IPS-18a (cell line): ENCODE measurements around the gene CDCA4.
"Not testable (repeated sequence)": the region's sequence is repeated elsewhere in the genome, so short reads cannot be mapped to it uniquely, and the experiment has no call there.

ENCODE experiments used
- H3K27ac ChIP-seq: one replicate; pipeline ENCODE4 v1.5.1; 2013; ENCODE audit warnings: low read length
- H3K27me3 ChIP-seq: one replicate; pipeline ENCODE4 v1.6.1; 2013; ENCODE audit warnings: mild to moderate bottlenecking, low read length; ENCODE audit not compliant: control insufficient read depth, insufficient read depth
- H3K36me3 ChIP-seq: one replicate; pipeline ENCODE4 v1.6.1; 2013; ENCODE audit warnings: low read depth, low read length; ENCODE audit not compliant: control insufficient read depth
- H3K4me1 ChIP-seq: one replicate; pipeline ENCODE4 v1.6.1; 2013; ENCODE audit warnings: low read depth, low read length; ENCODE audit not compliant: control insufficient read depth
- H3K4me3 ChIP-seq: one replicate; pipeline ENCODE4 v1.5.1; 2013; ENCODE audit warnings: low read length
- H3K9ac ChIP-seq: one replicate; pipeline ENCODE4 v1.6.1; 2013; ENCODE audit warnings: mild to moderate bottlenecking, low read length, moderate library complexity
- H3K9me3 ChIP-seq: one replicate; pipeline ENCODE4 v1.6.1; 2013; ENCODE audit warnings: low read depth, low read length; ENCODE audit not compliant: control insufficient read depth

CDCA4 gene

DNA sequence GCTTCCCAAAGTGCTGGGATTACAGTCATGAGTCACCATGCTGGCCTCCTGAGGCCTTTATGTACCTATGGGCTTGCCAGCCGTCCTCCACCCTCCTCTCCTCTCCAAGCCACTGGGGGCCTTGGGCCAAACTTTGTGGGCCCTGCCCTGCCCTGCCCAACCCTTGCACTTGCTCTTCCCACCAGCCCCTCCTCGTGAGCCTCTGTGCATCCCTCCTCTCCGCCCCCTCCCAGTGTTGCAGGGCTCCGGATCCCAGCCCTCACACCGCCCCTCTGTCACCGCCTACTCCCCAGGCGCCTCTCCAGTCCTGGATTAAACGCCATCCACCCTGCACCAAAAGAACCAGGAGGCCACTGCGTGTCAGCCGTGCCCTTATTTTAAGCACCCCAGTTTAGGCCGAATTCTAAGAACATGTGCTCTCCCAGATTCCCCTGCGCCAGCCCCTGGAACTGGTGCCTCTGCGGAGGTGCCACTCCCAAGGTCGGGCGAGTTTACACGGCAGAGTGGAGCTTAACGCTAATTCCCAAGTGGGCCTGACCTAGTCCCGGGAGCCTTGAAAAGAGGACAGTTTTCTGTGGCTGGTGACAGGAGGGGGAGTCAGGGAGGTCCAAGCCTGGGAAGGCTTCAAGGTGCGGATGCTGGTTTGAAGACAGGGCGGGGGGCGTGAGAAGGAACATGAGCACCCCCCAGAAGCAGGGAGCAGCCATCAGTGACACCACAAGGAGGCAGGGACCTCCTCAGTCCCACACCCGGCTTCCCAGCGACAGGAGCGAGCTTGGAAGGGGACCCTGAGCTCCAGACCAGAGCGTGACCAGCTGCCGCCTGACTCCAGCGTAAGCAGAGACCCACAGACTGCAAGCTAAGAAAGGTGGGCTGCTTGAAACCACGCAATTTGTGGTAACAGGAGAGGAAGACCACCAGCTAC, 21.2 kb upstream of the CDCA4 start:
- Histone ChIP-seq H3K4me3 (no peak overlapping the region), H3K27me3 (peaks cover 12% of the 10 kb centered on the region), H3K27ac (no peak overlapping the region), H3K9ac (no peak overlapping the region), H3K4me1 (no peaks in the 10 kb centered on the region), H3K9me3 (no peaks in the 10 kb centered on the region), H3K36me3 (no peaks in the 10 kb centered on the region)

DNA sequence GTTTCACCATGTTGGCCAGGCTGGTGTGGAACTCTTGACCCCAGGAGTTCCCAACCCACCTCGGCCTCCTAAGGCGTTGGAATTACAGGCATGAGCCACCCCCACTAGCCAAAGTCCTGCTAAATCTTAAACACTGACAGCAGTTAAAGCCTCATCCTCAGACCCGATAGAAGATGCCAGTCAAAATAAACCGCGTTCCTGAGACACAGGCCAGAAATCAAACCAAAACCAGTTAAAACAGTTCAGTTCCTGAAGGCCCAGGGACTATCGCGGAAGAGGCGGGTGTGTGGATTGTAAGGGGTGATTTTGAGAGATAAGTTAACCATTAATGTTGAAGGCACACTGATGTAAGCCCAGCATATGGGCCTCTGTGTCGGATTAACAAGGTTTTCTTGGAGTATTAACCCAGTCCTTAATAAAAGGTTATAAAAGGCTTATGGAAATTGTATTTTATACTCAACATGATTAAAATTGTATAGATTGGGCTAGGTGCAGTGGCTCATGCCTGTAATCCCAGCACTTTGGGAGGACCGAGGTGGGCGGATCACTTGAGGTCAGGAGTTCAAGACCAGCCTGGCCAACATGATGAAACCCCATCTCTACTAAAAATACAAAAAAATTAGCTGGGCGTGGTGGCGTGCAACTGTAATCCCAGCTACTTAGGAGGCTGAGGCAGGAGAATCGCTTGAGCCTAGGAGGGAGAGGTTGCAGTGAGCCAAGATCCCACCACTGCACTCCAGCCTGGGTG, 18.7 kb upstream of the CDCA4 start:
- H3K9ac ChIP-seq, result no peak overlapping the region
- H3K4me1 ChIP-seq, result no peaks in the 10 kb centered on the region
- no peaks in the 10 kb centered on the region for H3K9me3 ChIP-seq
- H3K4me3 ChIP-seq, result no peak overlapping the region
- H3K36me3 ChIP-seq, result no peaks in the 10 kb centered on the region
- H3K27ac ChIP-seq, result no peak overlapping the region
- H3K27me3 ChIP-seq, result peaks cover 10% of the 10 kb centered on the region

DNA sequence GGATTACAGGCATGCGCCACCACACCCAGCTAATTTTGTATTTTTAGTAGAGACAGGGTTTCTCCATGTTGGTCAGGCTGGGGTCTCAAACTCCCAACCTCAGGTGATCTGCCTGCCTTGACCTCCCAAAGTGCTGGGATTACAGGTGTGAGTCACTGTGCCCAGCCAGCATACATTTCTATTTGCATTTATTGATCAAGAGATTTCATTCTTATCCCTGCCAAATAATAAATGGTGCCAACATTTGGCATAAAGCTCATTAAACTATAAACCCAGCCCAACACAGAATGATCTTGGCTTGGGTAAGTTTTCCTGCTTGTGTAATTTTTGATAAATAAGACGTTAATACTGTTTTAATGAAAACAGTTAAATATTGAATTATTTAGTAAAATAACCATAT, 14.7 kb upstream of the CDCA4 start:
- H3K9ac ChIP-seq, H3K9me3 ChIP-seq, H3K4me3 ChIP-seq, H3K4me1 ChIP-seq, H3K36me3 ChIP-seq, H3K27ac ChIP-seq: not testable (repeated sequence)
- peaks cover 33% of the 10 kb centered on the region for H3K27me3 ChIP-seq

- H3K9me3 ChIP-seq, result no peaks in the 10 kb centered on the region
- H3K4me1 ChIP-seq, result no peaks in the 10 kb centered on the region
- peaks cover 34% of the 10 kb centered on the region for H3K27me3 ChIP-seq
- no peaks in the 10 kb centered on the region for H3K36me3 ChIP-seq
- H3K27ac ChIP-seq, result no peak overlapping the region
- no peak overlapping the region for H3K9ac ChIP-seq
- no peak overlapping the region for H3K4me3 ChIP-seq
Measured at GRCh38 chr14:105034315-105035039, 13.6 kb upstream of the CDCA4 start.

DNA sequence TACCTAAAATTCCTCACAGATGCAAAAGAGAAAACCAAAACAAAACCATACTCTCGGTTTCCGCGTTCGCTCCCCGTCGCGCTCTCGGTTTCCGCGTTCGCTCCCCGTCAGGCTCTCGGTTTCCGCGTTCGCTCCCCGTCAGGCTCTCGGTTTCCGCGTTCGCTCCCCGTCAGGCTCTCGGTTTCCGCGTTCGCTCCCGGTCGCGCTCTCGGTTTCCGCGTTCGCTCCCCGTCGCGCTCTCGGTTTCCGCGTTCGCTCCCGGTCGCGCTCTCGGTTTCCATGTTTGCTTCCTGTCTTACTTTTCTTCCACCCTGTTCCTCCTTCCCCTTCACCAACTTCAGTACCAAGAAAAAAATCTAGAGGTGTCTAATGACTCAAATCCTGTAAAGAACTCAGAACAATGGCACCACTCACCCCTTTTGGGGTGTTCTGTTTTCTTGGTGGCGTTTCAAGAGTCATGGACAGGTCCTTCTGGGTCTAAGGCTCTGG, 12.6 kb upstream of the CDCA4 start:
- peak overlapping the region; percentile 51 for H3K4me3 ChIP-seq
- peaks cover 34% of the 10 kb centered on the region for H3K27me3 ChIP-seq
- not testable (repeated sequence) for H3K27ac ChIP-seq, H3K9me3 ChIP-seq, H3K4me1 ChIP-seq, H3K9ac ChIP-seq, H3K36me3 ChIP-seq

DNA sequence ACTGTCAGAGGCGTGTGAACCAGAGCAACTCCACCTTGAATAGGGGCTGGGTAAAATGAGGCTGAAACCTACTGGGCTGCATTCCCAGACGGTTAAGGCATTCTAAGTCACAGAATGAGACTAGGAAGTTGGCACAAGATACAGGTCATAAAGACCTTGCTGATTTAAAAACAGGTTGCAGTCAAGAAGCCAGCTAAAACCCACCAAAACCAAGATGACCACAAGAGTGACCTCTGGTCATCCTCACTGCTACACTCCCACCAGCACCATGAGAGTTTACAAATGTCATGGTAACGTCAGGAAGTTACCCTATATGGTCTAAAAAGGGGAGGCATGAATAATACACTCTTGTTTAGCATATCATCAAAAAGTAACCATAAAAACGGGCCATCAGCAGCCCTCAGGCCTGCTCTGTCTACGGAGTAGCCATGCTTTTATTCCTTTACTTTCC, 11.6 kb upstream of the CDCA4 start:
- H3K27ac ChIP-seq, H3K4me1 ChIP-seq, H3K36me3 ChIP-seq, H3K4me3 ChIP-seq, H3K9ac ChIP-seq, H3K9me3 ChIP-seq: not testable (repeated sequence)
- H3K27me3 ChIP-seq, result peaks cover 38% of the 10 kb centered on the region

- H3K4me1 ChIP-seq, result no peaks in the 10 kb centered on the region
- H3K4me3 ChIP-seq, result no peak overlapping the region
- H3K27ac ChIP-seq, result no peak overlapping the region
- H3K9me3 ChIP-seq, result no peaks in the 10 kb centered on the region
- peaks cover 38% of the 10 kb centered on the region for H3K27me3 ChIP-seq
- H3K36me3 ChIP-seq, result no peaks in the 10 kb centered on the region
- H3K9ac ChIP-seq, result no peak overlapping the region
Measured at GRCh38 chr14:105030836-105031396, 10.0 kb upstream of the CDCA4 start.

GRCh38 chr14:105030194-105030593, 9.3 kb upstream of the CDCA4 start:
- H3K27ac ChIP-seq, result no peak overlapping the region
- H3K9me3 ChIP-seq, result no peaks in the 10 kb centered on the region

DNA sequence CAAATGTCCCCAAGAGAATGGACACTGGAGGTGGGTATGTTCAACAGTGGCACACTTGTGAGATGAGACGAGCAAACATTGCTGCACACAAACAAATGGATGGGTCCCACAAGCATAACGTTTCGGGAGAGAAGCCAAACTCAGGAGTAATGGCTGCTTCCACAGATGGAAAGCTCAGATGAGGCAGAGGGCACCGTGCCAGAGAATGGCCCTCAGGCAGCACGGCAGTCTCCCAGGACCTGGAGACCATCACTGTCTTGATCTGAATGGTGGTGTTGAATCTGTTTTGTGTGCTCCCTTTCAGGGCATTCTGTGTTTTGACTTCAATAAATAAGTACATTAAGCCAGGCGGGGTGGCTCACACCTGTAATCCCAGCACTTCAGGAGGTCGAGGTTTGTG, 8.5 kb upstream of the CDCA4 start:
- Histone ChIP-seq H3K27ac (no peak overlapping the region), H3K27me3 (peaks cover 30% of the 10 kb centered on the region), H3K4me1 (no peaks in the 10 kb centered on the region), H3K9me3 (no peaks in the 10 kb centered on the region), H3K9ac (no peak overlapping the region), H3K36me3 (no peaks in the 10 kb centered on the region), H3K4me3 (no peak overlapping the region)

More at GRCh38 chr14:105030194-105030593, 9.3 kb upstream of the CDCA4 start:
- no peak overlapping the region for H3K4me3 ChIP-seq
- no peaks in the 10 kb centered on the region for H3K4me1 ChIP-seq
- H3K9ac ChIP-seq, result no peak overlapping the region
- H3K36me3 ChIP-seq, result no peaks in the 10 kb centered on the region
- H3K27me3 ChIP-seq, result peaks cover 38% of the 10 kb centered on the region

DNA sequence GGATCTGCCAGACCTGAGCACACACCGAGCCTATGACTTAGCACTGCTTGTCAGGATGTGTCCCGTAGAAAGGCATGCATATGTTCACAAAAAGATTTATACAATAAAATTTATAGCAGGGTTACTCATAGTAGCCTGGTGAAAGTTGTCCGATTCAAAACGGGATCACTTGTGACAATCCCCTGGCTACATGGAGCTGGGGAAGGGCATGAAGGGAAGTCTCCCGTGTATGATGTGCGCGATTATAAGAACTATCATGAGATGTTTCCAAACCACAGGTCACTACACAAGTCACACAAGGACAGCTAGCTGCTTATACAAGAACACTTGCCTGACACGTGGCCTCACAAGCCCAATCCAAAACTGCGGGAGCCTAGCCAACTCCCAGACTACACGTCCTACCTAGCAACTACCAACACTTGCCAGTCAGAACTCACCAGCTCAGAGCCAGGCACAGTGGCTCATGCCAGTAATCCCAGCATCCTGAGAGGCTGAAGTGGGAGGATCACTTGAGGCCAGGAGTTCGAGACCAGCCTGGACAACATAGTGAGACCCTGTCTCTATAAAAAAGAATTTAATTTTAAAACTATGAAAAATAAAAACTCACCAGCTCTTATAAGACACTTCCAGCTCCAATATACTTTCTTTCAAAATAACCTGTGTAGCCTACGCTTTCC, 7.5 kb upstream of the CDCA4 start:
- no peaks in the 10 kb centered on the region for H3K36me3 ChIP-seq
- H3K4me1 ChIP-seq, result no peaks in the 10 kb centered on the region
- no peak overlapping the region for H3K9ac ChIP-seq
- no peak overlapping the region for H3K27ac ChIP-seq
- H3K9me3 ChIP-seq, result no peaks in the 10 kb centered on the region
- no peak overlapping the region for H3K4me3 ChIP-seq
- peaks cover 20% of the 10 kb centered on the region for H3K27me3 ChIP-seq
